Lower leg skin (tissue), 4 donors: ENCODE results near the gene ORC6. TPM values are rescaled to one million over a fixed set of nuclear protein-coding genes. Genes with fewer than 3 reads are reported as not detected.
A peak's percentile ranks its signal among the peaks of the same experiment; 100 is the strongest.

Source experiments
- DNase-seq, 2 donors: peaks; one replicate each; pipeline ENCODE4 v3.0.0-alpha.2; 2019; ENCODE audit warnings: low spot score in 2 of 2
- H3K4me3 ChIP-seq: fragments of 200-600 bp; sonication (generic); 2 replicates; pipeline ENCODE4 v1.5.1; 2017; ENCODE audit warnings: mild to moderate bottlenecking, low read depth; ENCODE audit not compliant: poor library complexity, severe bottlenecking
- CTCF ChIP-seq, 3 donors: fragments of 450-650 bp; IDR thresholded peaks; one replicate each; pipeline ENCODE4 v1.5.1; 2016; ENCODE audit warnings: antibody characterized with exemption in 3 of 3, mild to moderate bottlenecking in 3 of 3, moderate library complexity in 2 of 3
- POLR2A ChIP-seq, 2 donors: fragments of 450-650 bp; IDR thresholded peaks; one replicate each; pipeline ENCODE4 v1.6.1; 2016 to 2017; ENCODE audit warnings: antibody characterized with exemption in 2 of 2, mild to moderate bottlenecking in 1 of 2, moderate library complexity in 1 of 2
- WGBS, 2 donors: methylation state at CpG; one replicate each; pipeline ENCODE4 v1.1.5; 2018; 5-methylcytosine and 5-hydroxymethylcytosine counted together
- intact Hi-C: fragments of 100-400 bp; cut with DNase I; formaldehyde crosslinking; loops from one replicate; pipeline ENCODE4 v1.15.0; 2023; ENCODE audit warnings: low total_unique reads
- total RNA-seq, 4 donors: library from RNA; depleted of rRNA; stranded (reverse); fragments of >200 nt; gene quantifications; one replicate each; pipeline ENCODE4 v1.1.0, GENCODE V29; 2016

ORC6 gene
- total RNA-seq, 4 donors from 2014 or later = 0.49 to 1.5 (median 1.2) TPM; not detected in 1

GRCh38 chr16:46730801-46731690, 41.6 kb downstream of the ORC6 start:
- intact Hi-C loops = no loop called here
- no peak overlapping the region for H3K4me3 ChIP-seq
- TF ChIP-seq POLR2A (IDR thresholded peaks at IDR 0.05) = no peak
- TF ChIP-seq CTCF (IDR thresholded peaks at IDR 0.05) = no peak
- WGBS, 2 donors = 74 to 77% methylated on average over 17 of the region's 17 CpGs
- DNase-seq = peak in 1 of 2 donors; percentile 60

GRCh38 chr16:46731691-46732555, 42.5 kb downstream of the ORC6 start:
- TF ChIP-seq CTCF (IDR thresholded peaks at IDR 0.05) = no peak
- no peak for TF ChIP-seq POLR2A (IDR thresholded peaks at IDR 0.05)
- intact Hi-C loops = no loop called here
- 72 to 79% methylated on average over 21 to 23 of the region's 23 CpGs for WGBS, 2 donors
- H3K4me3 ChIP-seq = no peak overlapping the region
- peak in 1 of 2 donors; percentile 76 for DNase-seq

GRCh38 chr16:46732561-46732960, 43.1 kb downstream of the ORC6 start:
- H3K4me3 ChIP-seq = no peak overlapping the region
- DNase-seq = peak in 1 of 2 donors; percentile 57
- TF ChIP-seq POLR2A (IDR thresholded peaks at IDR 0.05) = no peak
- no peak for TF ChIP-seq CTCF (IDR thresholded peaks at IDR 0.05)
- WGBS, 2 donors = 78 to 91% methylated on average over 4 of the region's 4 CpGs
- intact Hi-C loops = no loop called here

- H3K4me3 ChIP-seq = no peak overlapping the region
- TF ChIP-seq CTCF (IDR thresholded peaks at IDR 0.05) (no peak), POLR2A (IDR thresholded peaks at IDR 0.05) (no peak)
- intact Hi-C loops = no loop called here
- 88 to 90% methylated on average over 9 of the region's 9 CpGs for WGBS, 2 donors
- no peak for DNase-seq
These were observed 43.9 kb downstream of the ORC6 start for GRCh38 chr16:46733319-46733830.

- no peak for TF ChIP-seq CTCF (IDR thresholded peaks at IDR 0.05)
- TF ChIP-seq POLR2A (IDR thresholded peaks at IDR 0.05) = no peak
- intact Hi-C loops = no loop called here
- WGBS, 2 donors = 60% methylated on average over 9 of the region's 12 CpGs
- no peak overlapping the region for H3K4me3 ChIP-seq
- no peak for DNase-seq
These were observed 47.2 kb downstream of the ORC6 start for GRCh38 chr16:46736695-46737094.
